Cerebellar nuclear complex (tissue), 1 donor: ENCODE measurements around the gene LYZ.

Experiments used
- DNase-seq, 2 experiments: peaks; one replicate each; lab custom pipeline; 2025; lab: John Stamatoyannopoulos, UW

LYZ gene

DNA sequence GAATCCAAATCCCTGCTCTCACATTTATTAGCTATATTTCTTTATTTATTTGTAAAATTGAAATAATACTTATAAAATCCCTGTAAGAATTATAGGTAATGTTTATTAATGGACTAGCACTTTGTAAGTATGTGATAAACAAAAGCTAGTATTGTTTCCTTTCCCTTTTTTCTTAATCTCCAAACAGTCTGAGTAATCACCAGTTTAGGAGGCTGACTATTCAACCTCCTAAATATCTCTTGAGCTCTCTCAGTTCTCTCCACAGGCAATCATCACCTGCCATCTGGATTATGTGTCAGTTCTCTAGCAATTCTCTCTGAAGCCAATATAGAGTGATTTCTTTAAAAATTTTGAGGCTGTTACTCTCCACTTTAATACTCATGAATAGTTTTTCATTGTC lies 9.2 kb upstream of the LYZ start:
- DNase-seq, result no peak

DNA sequence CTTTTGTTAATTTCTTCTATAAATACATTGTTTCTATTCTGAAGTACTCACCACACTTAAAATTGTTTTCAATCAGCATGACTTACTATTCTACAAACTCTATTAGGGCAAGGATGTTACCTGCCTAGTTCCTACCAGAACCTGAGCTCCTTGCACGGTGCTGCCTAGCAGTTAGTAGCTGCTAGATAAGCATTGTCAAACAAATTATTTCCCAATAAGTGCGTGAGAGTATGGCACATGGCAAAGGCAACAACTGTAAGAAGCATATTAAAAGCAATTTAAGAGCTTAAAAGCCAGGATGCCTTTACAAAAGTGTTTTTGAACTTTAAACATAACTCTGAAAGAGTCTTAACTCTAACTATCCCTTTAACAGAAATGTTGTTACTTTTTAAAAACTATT lies 8.2 kb upstream of the LYZ start:
- DNase-seq, result no peak

DNA sequence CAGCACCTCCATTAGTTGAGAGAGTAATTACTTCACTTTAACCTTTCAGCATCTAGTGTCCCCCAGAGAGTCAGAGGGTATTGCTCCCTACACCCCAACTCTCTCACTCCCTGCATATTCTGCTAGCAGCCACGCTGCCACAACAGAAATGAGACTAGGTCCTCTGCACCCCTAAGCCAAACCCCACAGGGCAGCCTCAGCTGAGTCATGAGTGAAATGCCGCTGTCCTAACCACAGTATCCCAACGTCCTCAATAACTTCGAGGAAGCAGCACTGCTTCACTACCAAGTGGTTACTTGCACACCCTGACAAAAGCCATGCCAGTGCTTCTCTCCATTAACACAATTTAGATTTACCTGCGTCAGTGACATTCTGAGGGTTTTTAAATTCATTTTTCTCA lies 6.9 kb upstream of the LYZ start:
- DNase-seq, result no peak

DNA sequence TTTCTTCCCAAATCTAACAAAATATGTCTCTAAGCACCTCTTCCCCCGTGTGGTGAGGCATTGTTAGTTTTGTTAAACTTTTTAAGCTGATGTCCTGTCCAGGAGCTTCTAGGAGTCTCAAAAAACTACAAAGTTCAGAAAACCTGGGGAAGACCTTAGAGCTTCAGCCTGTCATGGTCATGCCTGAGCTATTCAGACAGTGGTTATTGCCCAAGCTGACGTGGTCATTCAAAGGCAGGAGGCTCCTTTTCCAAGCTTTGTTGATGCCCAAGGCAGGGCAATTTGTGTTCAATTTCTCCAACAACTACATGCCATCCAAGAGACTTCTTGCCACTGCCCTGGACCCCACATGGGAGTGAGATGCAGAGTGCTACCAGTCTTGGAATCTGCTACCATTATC lies 5.8 kb upstream of the LYZ start:
- DNase-seq, result no peak

DNA sequence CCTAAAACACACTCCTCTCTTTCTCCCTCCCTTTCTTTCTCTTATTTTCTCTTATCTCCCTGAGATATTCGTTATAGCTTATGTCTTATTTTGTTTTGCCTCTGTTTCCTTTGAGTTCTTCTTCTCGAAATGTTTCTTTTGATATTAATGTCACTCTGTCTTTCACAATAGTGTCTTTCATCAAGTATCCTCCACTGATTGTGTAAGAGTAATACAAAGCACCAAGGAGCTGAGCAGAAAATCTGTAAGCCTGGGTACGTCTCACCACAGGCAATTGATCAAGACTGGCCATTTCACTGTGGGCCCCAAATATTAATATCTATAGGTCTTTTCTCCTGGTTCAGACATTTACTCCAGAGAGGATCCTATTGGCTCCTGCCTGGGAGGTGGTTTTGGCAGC lies 4.8 kb upstream of the LYZ start:
- no peak for DNase-seq

DNA sequence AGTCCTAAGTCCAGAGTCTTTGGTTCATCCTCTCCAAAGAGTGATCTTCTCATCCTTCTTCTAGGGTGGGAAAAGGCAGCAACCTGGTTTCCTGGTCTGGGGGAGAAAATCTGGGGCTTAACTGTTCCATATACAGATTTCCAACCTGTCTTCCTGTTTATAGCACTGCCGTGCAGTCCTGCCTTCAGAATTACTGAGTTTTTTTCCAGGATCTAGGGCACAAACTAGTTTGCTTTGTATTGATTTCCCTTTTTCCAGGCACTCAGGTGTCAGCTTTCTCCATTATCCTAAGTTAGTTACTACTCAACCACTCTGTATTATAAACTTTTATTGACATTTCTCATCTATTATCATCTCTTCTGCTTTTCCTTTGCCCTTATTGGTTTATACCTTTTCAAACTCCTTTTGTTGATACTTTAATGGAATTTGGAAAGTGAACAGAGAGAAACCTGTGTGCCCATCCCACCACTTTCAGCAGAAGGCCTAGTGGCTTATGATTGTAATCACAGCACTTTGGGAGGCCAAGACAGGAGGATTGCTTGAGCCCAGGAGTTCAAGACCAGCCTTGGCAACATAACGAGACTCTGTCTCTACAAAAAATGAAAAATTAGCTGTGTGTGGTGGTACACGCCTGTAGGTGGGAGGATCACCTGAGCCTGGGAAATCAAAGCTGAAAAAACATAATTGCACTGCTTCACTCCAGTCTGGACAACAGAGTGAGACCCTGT lies 4.1 kb upstream of the LYZ start:
- DNase-seq, result no peak

DNA sequence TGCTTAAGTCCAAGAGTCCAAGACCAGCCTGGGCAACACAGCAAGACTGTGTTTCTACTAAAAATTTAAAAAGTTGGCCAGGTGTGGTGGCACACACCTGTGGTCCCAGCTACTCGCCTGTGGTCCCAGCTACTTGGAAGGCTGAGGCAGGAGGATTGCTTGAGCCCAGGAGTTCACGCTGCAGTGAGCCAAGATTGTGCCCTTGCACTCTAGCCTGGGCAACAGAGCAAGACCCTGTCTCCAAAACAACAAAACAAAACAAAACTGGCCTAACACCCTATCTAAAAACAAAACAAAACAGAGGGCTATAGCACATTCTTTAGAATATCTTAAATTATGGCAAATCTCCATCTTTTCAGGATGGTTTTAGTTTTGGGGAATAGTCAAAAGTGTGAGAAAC lies 3.1 kb upstream of the LYZ start:
- no peak for DNase-seq

DNA sequence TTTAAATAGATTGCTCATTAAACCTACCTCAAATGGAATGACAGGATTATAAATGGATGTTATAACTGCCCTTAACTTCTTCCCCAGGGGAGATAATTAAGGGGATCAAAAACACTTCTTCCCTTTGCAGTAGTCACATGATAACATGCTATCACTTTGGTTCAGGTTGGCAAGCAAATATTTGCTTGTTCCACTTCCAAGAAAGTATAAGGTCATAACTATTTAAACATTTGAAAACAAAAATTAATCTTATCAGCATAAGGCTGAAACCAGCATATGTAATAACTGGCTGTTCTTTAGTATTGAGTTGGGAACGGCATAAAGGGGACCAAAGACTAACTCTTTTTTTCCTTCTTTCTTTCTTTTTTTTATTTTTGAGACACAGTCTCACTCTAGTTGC lies 2.4 kb upstream of the LYZ start:
- DNase-seq, result no peak

DNA sequence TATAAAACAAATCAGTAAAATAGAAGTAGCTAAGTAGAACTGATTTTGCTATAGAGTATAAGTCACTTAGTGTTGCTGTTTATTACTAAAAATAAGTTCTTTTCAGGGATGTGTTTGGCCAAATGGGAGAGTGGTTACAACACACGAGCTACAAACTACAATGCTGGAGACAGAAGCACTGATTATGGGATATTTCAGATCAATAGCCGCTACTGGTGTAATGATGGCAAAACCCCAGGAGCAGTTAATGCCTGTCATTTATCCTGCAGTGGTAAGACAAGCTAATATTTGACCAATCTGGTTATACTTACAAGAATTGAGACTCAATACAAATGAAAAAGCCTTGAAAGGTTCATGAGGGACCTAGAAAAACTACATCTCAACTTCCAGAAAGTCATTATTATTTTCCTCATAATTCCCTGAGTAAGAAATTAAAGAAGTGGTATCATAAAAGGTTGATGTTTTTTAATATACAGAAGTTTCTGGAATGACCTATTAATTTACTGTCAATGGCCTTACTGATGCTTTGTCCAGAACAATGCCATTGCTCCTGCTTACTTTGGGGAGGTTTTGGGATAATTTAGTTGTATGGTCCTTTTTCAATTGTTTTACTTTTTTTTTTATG lies 1.9 kb downstream of the LYZ start:
- DNase-seq, result no peak

DNA sequence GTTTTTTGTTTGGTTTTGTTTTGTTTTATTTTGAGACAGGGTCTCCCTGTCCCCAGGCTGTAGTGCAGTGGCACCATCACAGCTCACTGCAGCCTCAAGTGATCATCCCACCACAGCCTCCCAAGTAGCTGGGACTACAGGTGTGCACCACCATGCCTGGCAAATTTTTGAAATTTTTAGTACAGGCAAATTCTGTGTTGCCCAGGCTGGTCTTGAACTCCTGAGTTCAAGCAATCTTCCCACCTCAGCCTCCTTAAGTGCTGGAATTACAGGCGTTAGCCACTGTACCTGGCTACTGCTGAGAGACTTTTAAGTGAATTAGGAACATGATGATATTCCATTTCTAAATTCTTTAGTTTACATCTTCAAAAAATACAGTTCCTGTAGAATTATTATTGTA lies 2.6 kb downstream of the LYZ start:
- no peak for DNase-seq

DNA sequence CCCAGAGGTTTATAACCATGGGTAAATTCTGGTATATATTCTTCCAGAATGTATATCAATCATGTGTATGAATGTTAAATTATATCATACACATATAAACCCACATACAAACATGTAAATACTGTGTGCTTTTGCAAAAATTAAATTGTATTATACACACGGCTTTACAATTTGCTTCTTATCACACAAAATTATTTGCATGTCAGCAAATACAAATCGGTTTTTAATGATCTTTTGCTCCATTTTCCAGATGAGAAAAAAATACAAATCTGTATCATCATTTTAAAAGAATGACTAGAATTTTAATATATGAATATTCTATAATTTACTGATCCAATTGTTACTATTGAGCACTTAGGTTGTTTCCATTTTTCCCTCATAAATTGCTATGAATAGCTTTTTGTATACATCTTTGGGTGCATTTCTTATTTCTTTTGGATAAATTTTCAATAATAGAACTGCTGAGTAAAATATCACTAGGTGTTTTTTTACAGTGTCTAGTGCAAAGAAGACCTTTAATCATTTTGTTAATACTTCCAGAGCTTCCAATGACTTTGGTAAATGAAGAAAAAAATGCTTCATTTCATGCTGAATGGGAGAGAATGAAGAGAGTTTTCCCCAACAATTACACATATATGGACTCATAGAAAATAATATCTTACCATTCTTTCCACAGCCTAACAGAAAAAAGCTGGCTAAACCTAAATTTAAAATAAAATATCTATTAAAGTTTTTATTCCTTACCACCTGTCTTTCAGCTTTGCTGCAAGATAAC lies 3.5 kb downstream of the LYZ start:
- DNase-seq, result no peak

DNA sequence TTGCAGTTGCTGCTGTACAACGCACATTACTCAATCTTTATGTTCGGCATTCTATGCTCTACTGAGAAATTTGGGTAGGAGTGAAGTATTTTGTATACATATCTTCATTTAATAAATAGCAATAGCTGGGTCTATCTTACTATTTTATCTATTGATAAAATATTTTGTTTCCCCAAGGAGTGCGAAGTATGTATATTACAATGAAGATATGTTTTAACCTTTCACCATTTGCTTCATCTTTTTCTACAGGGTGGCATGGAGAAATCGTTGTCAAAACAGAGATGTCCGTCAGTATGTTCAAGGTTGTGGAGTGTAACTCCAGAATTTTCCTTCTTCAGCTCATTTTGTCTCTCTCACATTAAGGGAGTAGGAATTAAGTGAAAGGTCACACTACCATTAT lies 4.7 kb downstream of the LYZ start:
- no peak for DNase-seq

DNA sequence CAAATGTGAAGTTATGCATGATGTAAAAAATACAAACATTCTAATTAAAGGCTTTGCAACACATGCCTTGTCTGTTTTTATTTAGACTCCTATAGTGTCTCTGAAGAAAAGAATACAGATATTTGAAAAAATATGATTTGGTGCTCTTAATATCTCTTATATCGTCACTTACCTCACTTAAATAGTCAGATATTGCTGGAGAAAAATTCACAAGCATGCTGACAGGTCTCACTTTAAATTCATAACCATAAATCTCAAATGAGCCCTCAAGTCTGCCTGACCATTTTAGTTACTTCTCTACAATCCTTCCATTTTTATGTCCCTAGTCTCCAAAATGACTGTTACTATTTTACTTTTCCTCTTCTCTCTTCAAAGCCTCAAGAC lies 6.0 kb downstream of the LYZ start:
- no peak for DNase-seq

DNA sequence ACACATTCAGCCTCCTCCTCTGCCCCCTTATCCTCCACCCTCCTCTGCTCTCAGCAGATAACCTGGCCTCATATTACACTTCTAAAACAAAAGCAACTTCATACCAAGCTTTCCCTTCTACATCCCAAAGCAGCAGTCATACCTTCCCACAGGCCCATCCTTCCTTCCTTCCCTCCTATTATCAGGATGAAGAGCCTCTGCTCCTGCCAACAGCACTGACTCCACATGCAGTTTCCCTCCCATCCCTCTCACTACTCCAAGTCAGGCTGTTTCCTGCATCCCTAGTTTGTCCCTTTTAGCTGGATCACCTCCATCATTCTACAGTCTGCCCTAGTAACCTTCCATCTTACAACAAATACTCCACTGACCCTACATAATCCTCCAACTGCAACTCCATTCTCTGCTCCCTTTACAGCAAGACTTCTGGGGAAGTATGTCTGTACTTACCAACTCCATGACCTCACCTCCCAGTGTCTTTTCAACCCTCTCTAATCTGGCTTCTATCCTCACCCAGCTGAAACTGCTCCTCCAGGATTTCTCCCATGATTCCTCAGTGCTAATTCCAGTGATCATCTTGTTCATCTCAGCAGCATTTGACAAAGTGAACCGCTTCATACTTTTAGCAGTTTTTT lies 6.5 kb downstream of the LYZ start:
- DNase-seq, result no peak

DNA sequence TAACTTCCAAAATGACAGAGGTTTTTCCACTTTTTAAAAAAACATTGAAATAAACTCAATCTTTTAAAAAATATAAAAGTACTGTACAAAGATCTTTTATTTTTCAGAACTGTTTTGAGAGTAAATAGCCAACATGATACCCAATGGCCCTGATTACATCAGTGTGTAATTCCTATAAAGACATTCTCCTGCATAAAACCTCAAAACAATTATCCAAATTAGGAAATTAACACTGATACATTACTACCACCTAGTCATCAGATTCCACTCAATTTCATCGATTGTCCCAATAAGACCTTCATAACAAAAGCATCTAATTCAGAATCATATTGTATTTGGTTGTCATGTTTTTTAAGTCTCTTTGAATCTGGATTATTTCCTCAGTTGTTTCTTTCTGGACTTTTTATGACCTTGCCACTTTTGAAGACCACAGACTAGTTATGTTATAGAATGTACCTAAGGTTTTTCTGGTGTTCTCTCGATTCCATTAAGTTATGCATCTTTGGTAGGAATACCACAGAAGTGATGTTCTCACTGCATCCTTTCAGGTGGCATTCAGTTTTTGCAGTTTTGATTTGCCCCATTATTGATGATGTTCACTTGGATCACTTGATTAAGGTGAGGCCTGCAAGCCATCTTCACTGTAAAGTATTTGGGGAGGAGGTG lies 7.3 kb downstream of the LYZ start:
- DNase-seq, result no peak

DNA sequence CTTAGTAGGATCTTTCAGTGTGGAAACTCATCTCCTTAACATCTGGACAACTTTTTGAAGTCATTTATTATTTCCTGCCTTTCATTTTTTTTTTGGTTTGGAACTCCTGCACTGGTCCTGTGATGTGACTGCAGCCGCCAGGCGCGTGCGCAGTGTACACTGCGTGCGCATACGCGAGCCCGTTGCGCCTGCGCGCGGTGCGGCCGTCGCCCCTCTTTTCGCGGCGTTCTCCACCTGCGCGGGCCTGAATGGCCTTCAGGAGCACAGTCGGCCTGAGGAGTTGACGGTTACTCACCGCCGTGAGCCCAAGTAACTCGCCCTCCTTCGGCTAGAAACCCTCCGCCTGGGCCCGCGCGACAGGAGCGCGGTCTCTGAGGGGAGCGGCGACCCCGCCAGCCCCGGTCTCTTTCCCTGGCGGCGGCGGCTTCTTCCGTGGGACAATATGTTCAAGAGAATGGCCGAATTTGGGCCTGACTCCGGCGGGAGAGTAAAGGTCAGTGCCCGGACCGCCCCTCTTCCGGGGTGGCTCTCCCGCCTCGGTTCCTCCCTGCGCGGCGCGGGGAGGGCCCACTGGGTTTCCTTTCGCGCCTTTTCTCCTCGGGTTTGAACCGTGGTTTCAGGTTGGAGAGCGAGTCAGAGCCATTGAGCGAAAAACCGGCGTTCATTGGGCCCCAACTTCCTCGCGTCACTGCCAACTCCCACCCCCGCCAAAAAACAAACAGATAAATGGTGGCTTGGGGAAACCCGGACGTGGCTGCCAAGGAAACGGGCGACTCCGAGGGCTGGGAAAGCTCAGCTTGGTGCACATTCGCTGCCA lies 11.6 kb downstream of the LYZ start, which contains the start of gene YEATS4:
YEATS4 (plus strand) TSS at position 213 of the 817 bp plus-strand sequence; CDS start at position 443, 230 bp downstream.
- DNase-seq, result peak; percentile 51 to 59

DNA sequence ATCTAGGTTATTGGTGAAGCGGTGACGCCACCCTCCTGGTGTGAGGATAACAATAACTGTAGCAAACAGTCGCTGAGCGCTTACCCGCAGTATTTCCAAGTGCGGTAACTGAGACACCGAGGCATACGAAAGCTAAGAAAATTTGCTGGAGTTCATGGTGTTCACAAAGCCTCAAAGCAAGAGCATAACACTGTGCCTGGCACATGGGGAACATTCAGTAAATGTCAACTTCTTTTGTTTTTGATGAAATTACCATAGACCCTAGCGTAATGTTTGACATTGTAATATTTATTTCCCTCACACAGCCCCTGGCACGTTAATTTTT lies 12.1 kb downstream of the LYZ start:
- no peak for DNase-seq

DNA sequence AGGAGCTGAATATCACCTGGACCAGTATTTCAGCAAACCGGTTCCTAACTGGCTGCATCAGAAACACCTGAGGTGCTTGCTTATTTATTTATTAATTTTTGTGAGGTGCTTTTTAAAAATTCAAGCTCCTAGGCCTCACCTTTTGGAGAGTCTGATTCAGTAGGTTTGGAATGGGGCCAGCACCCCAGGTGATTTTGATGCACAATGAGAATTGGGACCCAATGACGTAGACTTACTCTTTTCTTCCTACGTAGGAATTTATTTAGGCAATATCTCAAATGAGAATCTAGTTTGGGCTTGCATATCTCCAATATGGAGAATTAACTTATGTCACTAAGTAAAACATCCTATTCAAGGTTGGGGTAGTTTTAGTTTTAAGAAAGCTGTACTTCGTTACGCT lies 18.6 kb downstream of the LYZ start:
- DNase-seq, result no peak

DNA sequence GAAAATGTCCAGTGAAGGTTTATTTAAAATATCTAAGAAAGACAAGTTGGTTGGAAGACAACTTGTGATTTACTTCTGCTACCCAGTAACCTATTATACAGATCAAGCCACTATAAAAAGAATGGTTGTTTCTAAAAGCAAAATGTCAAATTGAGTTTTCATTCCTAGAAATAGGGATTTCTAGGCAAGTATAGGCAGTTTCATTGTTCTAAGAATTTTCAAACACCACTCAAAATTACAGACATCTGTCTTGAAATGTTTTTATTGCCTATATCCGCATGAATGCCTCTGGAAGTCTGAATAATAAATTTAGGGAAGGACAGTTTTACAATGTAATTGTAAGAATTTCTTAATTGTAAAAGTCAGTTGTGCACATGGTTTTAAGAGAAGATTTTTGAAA lies 20.0 kb downstream of the LYZ start:
- no peak for DNase-seq

DNA sequence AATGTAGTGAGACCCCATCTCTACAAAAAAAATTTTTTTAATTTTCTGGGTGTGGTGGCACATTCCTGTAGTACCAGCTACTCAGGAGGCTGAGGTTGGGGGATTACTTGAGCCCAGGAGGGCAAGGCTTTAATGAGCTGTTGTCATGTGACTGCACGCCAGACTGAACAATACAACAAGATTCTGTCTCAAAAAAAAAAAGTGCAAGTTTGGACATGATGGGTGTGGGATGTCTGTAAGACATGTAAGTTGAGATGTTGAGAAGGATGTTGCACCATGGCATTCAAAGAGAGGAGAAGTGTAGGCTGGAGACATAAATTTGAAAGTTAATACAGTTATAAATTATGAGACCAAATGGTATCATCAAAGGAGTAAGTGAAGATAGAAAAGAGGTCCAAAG lies 34.9 kb downstream of the LYZ start:
- DNase-seq, result no peak

DNA sequence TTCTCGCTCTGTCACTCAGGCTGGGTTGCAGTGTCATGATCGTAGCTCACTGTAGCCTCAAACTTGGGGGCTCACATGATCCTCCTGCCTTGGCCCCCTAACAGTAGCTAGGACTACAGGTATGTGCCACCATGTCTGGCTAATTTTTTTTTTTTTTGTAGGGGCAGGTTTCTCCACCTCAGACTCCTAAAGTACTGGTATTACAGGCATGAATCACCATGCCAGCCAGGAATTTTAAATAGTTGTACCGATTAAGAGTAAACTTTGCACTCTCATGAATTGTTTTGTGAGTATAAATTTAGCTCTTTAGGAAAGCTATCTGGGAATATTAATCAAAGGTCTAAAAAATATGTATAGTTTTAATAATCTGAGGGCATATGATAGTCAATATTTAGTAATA lies 36.9 kb downstream of the LYZ start:
- no peak for DNase-seq

DNA sequence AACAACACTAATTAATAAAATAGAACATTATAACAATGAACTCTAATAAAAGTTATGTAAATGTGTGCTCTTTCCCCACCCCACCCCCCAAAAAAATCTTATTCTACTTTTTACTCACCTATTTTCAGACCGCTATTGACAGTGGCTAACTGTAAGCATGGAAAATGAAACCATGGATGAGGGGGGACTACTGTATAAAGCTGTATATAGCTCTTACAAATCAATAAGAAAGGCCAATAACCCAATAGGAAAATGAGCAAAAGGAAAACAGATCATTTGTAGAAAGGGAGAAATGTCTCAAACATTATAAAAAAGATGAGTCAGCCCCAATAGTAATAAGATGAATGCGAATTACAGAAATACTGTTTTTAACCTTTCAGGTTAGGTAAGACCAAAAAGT lies 38.7 kb downstream of the LYZ start:
- DNase-seq, result no peak
